ENCODE data around the gene ABHD17A.

The ABHD17A gene

GRCh38 chr19:1864480-1865171 is 20.7 kb downstream of the ABHD17A start:
- no peak for DNase-seq (ENCODE audit: low read depth, low spot score)

- peak; percentile 76 for DNase-seq (ENCODE audit: low read depth, low spot score)
Observed at GRCh38 chr19:1863638-1864479, 21.4 kb downstream of the ABHD17A start.

- no peak for DNase-seq (ENCODE audit: low read depth, low spot score)
Observed at GRCh38 chr19:1863328-1863637, 22.0 kb downstream of the ABHD17A start, which contains the start of gene KLF16. KLF16 (minus strand) TSS chr19:1863579; CDS start chr19:1863497, 82 bp downstream.

- no peak for DNase-seq (ENCODE audit: low read depth, low spot score)
Observed at GRCh38 chr19:1862424-1863327, 22.6 kb downstream of the ABHD17A start.

GRCh38 chr19:1862068-1862423 is 23.2 kb downstream of the ABHD17A start:
- DNase-seq (ENCODE audit: low read depth, low spot score): no peak

- no peak for DNase-seq (ENCODE audit: low read depth, low spot score)
Observed at GRCh38 chr19:1861599-1862031, 23.7 kb downstream of the ABHD17A start.

GRCh38 chr19:1860821-1861598 is 24.3 kb downstream of the ABHD17A start:
- DNase-seq (ENCODE audit: low read depth, low spot score): no peak

GRCh38 chr19:1860042-1860775 is 25.1 kb downstream of the ABHD17A start:
- no peak for DNase-seq (ENCODE audit: low read depth, low spot score)

- DNase-seq (ENCODE audit: low read depth, low spot score): no peak
Observed at GRCh38 chr19:1859331-1859781, 25.9 kb downstream of the ABHD17A start.

- no peak for DNase-seq (ENCODE audit: low read depth, low spot score)
Observed at GRCh38 chr19:1858412-1859081, 26.7 kb downstream of the ABHD17A start.

GRCh38 chr19:1857648-1858326 is 27.5 kb downstream of the ABHD17A start:
- DNase-seq (ENCODE audit: low read depth, low spot score): no peak

- DNase-seq (ENCODE audit: low read depth, low spot score): no peak
Observed at GRCh38 chr19:1856698-1857603, 28.3 kb downstream of the ABHD17A start.

GRCh38 chr19:1856345-1856697 is 29.0 kb downstream of the ABHD17A start:
- DNase-seq (ENCODE audit: low read depth, low spot score): no peak

- no peak for DNase-seq (ENCODE audit: low read depth, low spot score)
Observed at GRCh38 chr19:1855828-1856255, 29.5 kb downstream of the ABHD17A start.

- DNase-seq (ENCODE audit: low read depth, low spot score): peak; percentile 55
Observed at GRCh38 chr19:1855040-1855827, 30.1 kb downstream of the ABHD17A start.

- no peak for DNase-seq (ENCODE audit: low read depth, low spot score)
Observed at GRCh38 chr19:1854542-1855039, 30.7 kb downstream of the ABHD17A start.

- no peak for DNase-seq (ENCODE audit: low read depth, low spot score)
Observed at GRCh38 chr19:1854039-1854541, 31.2 kb downstream of the ABHD17A start.
